GM19351 (cell line): ENCODE results near the gene NEK8.
A peak's percentile ranks its signal among the peaks of the same experiment; 100 is the strongest.

ENCODE experiments used
- ATAC-seq: cut with Tn5 transposase; IDR thresholded peaks from one replicate; pipeline ENCODE4 v1.9.1; 2021; ENCODE audit warnings: mild to moderate bottlenecking, moderate library complexity; ENCODE audit not compliant: unreplicated experiment

Gene NEK8

DNA sequence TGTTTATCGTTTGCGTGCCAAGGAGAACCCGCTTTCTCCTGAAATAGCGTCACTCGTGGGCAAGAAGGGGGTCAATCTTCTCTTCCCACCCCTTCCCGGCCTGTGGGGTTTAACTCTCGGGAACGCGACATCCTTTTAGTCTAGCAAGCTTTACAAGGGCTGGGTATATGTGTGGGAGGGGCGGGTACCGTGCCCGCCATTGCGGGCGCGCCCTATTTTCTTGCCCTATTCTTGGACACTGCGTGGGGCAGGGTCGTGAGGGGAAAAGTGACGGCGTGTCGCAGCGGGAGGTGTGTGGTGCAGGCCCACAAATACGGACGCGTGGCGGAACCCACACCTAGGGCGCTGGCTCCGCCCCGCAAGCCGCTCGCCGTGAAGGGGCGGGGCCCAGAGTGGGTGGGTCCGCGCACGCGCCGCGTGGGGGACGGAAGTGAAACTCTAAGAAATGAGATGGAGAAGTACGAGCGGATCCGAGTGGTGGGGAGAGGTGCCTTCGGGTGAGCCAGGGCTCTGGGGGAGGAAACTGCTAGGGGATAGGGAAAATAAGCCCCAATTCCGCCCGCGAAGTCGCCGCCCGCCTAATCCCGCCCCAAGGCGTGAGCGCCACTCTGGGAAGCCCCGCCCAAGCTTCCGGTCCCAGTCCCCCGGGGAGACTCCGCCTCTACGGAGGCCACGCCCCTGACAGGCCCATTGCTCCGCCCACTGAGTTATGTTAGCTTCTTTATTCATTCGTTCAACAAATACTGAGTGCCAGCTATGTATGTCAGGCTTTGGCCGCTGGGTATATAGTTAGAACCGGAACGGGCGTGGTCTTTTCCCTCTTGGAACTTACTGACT, at the start of gene NEK8:
TSS of gene NEK8 (plus strand) at position 425 of the 837 bp plus-strand sequence. CDS start at position 451, 26 bp downstream.
- ATAC-seq, result peak; percentile 34

DNA sequence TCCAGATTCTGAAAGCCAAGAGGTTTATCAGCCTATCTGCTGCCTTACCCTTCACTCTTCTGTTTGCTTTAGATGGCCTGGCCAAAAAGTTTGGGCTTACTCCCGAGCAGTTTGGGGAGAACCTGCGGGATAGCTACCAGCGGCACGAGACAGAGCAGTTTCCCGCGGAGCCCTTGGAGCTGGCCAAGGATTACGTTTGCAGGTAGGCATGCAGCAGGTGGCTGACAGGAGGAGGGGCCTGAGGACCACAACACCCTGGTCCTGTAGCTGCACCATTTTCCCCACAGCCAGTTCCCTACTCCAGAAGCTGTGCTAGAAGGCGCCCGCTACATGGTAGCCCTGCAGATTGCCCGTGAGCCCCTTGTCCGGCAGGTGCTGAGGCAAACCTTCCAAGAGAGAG, 45.9 kb upstream of the NEK8 start:
- ATAC-seq, result no peak

DNA sequence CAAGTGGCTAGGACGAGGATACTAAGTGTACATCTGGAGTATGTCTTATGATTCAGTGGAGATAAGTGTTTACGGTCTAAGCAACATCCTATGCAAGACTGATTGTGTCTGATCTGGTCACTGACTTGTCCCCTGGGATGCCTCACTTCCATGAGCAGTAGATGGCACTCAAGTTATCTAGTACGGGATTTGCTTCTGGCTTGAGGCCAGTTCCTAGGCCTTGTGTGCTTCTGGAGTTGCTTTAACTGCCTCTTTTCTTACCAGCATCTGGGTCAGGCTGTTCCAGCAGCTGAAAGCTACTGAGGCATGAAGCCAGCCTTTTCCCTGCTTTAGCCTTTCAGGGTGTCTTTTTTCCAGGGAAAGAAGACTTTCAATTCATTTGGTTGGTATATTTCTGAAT, 43.6 kb upstream of the NEK8 start:
- no peak for ATAC-seq

DNA sequence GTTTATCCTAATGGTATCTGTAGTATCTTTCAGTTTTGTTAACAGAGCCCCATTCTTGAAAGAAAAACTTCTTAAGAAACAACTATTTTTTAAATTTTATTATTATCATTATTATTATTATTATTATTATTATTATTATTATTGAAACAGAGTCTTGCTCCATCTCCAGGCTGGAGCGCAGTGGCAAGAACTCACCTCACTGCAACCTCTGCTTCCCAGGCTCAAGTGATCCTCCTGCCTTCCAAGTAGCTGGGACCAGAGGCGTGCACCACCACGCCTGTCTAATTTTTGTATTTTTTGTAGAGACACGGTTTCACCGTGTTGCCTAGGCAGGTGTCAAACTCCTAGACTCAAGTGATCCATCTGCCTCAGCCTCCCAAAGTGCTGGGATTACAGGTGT, 43.2 kb upstream of the NEK8 start:
- no peak for ATAC-seq

DNA sequence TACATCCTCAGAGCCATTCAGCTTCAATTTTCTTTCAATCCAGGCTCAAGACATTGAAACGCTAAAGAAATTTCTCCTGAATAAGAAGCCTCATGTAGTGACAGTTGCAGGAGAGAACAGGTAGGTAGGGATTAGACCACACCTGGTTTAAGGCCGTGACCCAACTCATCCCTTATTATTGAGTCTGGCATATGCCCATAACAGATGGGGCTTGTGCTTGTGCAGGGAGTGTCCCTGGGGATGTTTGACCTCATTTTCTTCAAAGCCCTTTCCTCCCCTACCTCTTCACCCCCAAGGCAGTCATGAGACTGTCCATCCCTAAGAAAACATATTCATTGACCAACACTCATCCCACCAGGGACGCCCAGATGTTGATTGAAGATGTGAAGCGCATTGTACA, 42.3 kb upstream of the NEK8 start:
- ATAC-seq, result no peak

DNA sequence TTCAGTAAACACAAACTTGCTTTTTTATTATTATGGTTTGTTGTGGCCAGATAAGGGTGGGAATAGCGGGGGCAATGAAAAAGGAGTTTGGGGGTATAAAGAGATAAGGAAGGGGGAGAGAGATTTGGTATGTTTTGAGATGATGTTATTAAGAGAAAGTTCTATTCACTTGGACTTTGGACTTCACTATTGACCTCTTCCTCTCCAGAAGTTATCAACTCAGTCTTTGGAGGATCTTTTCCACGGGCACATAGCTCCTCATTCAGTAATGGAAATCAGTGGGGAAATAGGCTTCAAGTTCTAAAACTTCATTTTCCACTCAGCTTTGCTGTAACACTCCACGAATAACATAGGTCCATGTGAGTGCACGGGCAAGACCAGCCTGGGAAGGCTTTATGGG, 40.1 kb upstream of the NEK8 start:
- no peak for ATAC-seq

DNA sequence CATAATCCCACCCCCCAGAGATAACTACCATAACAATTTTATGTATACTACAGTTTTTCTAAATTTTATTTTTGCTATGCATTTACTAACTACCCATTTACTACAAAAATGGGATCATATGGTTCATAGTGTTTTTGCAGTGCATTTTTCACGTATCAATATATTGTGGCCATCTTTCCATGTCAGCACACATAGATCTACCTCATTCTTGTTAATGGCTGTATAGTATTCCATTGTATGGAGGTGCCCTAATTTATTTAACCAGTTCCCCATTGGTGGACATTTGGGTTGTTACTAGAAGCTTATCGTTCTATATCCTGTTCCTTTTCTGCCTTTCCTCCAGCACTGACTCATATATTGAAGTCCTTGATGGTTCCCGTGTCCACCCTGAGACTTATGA, 39.6 kb upstream of the NEK8 start:
- ATAC-seq, result no peak

DNA sequence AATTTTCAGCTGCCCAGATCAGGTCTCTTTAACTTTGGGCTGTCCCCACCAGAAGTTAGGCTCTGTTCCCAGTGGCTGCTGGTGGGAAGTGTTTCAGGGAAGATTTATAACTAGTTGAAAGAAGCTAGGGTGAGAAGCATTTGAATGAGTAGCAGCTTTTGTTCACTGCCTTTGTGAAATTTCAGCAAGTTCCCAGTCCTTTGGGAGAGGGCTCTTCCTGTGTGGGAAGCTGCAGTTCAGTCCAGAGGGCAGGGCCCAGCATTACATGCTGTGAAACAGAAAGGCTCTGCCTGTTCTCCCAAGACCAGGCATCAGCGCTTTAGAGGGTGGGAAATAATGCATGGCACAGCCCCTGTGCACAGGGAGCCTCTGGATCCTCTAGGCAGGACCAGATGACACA, 34.7 kb upstream of the NEK8 start:
- no peak for ATAC-seq

DNA sequence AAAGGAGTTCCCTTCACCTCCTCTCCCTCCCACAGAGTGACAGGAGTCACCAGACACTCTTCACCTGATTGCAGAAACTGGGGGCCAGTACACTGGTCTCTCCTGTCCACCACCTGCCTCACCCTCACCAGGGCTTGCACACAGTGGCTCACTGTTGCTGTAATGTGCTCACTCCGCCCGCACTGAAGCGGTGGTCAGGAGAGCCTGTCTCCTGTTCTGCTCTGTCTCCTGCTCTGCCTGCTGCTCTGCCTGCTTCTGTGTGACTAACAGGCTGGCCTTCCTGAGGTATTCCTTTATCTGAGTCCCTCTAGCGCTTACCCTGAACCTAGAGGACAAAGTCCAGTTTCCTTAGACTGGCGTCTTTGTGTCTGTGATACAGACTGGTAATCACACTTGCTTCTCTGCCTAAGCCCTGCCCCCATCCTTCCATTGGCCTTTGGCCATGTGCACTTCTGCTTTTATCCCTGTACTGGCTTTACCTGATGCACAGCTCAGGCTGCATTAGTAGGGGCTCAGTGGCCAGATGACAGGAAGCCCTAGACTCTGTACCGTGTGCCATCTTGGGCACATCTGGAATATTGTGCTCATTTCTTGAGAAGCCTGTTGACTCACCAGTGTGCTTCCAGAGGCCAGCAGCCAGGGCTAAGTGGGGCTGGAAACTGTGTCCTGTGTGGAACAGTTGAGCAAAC, 30.2 kb upstream of the NEK8 start:
- no peak for ATAC-seq

DNA sequence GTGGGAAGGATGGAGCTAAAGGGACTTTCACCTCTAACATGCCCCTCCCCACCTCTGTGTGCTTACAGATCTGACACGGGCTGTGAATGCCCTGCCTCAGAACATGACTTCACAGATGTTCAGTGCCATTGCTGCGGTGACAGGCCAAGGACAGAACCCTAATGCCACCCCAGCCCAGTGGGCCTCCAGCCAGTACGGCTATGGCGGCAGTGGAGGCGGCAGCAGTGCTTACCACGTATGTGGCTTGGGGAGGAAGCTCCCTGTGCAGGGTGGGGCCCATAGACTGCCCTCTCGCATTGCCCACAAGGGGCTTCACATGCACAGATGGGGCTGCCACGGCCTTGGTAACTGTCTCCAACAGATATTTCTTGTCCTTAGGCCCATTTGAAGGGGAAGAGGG, 28.3 kb upstream of the NEK8 start:
- no peak for ATAC-seq

DNA sequence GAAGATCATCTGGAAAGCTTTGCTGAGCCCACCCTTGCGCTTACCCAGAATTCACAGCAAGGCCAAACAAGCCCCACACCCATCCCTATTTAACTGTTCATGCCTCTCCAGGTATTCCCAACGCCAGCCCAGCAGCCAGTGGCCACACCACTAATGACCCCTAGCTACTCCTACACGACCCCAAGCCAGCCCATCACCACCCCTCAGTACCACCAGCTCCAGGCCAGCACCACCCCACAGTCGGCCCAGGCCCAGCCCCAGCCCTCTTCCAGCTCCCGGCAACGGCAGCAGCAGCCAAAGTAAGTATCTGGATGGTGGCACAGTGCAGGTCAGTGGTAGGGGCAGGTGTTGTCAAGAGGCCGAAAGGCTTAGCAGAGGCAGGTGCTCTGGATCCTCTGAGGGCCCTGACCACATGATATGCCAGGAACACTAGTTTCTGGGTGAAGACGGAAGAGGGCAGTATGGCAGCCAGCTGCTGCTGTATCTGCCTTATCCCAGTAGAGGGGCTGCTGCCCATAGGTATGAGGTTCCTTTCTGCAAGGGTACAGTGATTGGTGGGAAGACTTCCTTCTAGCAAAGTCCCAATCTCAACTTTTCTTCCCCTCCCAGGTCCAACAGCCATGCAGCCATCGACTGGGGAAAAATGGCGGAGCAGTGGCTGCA, 27.6 kb upstream of the NEK8 start:
- ATAC-seq, result no peak

DNA sequence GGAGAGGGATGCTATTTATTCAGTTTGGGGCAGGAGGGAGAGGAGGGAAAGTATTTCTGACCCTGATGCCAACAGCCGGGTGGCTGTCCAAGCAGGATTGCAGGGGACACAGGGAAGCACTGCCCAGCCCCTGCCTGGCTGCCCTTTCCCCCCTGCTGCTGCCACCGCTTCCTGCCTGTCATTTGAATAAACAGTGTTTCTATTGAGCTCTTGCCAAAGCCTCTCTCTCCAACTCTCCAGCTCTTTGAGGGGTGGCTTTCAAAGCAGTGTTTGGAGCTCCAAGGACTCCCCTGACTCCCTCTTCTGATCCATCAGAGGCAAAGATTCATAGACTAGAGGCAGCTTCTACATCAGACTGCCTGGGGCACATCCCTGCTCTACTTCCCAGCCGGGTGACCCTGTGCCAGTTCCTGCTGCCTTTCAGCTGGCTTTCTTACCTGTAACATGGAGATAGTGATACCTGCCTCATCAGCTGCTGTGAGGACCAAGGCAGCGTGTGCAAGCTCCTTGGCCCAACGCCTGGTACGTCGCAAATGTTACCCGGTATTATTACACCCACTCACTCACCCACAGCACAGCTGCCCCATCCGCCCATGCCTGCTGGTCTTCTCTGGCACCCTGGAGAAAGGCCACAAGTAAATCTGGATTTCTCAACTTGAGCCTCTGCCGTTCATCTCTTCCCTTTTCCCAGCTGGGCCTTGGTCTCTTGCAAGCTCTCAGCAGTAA, 26.4 kb upstream of the NEK8 start:
- no peak for ATAC-seq

DNA sequence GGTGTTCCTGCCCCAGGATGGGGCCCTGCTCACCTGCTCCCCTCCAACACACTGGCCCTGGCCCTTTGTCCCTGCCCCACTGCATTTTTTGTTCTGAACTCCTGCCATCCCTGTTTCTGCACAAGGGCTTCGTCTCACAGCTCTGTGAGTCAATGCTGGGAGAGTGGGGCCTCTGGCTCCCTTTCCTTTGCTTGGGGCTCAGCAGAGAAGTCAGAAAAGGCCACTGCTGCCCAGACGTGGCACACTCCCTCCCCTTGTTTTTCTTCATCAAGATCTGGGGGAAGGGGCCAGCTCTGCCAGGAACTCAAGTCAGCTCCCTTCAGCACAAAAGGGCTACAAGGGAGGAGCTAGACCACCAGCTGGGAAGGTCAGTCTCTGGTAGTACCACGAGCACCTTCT, 25.8 kb upstream of the NEK8 start:
- no peak for ATAC-seq

DNA sequence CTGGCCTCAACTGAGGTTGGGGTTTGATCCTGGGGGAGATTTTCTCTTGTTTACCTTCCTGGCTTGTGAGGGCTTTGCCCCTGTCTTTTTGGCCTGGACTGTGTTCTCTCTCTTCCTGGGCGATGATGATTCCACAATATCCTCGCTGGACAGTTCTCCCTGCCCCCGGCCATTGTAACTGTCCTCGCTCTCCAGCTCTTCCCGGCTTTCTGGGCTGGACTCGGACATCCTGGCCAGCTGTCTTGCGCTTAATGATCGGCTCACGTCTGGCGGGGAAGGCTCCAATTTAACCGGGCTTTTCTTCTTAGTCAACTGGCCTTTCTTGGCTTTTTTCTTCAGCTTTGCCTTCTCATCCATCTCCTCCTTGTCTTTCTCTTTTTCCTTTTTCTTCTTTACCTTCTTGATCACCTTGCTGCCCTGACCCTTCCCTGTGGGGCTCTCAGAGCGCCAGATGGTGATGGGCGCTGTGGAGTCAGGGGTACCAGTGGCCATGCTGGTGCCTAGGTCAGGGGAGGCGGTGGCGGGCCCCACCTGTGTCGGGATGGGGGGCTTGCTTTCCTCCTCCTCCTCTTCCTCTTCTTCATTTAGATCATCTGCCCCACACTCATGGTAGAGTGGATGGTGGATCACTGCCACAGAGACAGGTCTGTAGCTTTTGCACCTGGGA, 24.9 kb upstream of the NEK8 start:
- no peak for ATAC-seq

DNA sequence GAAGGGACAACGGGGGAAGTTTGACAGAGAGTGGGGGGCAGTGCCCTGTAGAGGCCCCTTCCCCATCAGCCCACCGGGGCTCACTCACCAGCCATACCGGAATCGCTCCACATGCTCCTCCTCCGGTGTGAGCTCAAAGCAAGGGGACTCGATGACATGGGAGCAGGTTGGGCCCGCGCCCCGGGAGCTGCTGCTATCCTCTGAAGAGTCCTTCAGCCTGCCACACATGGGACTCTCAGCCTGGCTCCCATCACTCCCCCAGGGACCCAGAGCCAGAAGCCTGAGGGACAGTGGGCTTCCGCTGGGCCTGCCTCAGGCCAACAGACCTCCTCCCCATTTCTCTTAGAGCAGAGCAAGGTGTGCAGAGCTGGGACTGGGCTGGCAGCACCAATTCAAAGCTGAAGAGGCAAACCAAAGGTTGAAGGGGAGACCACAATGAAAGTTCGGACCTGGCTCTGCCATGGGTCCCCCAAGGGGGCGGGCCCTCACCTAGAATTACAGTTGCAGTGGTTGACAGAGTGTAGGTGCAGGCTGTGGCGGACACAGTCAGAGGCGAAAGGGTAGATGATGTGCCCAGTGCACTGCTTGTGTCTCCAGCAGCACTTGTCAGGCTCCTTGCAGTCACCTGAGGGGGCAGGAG, 24.2 kb upstream of the NEK8 start:
- ATAC-seq, result no peak

DNA sequence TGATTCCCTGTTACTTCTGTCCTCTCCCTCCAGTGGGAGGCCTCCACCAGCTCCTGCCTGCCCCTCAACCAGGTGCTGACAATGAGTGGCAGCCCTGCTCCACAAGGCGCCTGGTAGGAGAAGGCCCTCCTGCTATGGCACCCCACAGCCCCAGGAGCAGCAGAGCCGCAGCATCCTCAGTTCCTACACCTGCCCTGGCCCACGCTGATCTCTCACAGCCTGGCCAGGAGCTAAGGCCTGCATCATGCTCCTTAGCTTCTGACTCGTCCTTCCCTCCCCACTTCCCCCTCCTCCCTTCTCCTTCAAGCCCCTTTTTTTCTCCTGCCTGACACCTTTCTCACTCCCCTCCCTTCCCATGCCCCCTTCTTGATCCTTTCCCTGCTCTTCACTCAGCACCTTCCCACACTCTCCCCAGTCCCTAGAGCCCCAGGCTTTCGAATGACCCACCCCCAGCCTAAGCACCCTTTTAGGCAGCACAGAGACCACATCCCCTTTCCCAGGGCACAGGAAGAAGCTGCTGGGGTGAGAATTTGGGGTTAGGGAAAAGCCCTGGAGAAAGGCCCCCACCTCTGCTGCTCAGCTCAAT, 23.4 kb upstream of the NEK8 start:
- no peak for ATAC-seq

DNA sequence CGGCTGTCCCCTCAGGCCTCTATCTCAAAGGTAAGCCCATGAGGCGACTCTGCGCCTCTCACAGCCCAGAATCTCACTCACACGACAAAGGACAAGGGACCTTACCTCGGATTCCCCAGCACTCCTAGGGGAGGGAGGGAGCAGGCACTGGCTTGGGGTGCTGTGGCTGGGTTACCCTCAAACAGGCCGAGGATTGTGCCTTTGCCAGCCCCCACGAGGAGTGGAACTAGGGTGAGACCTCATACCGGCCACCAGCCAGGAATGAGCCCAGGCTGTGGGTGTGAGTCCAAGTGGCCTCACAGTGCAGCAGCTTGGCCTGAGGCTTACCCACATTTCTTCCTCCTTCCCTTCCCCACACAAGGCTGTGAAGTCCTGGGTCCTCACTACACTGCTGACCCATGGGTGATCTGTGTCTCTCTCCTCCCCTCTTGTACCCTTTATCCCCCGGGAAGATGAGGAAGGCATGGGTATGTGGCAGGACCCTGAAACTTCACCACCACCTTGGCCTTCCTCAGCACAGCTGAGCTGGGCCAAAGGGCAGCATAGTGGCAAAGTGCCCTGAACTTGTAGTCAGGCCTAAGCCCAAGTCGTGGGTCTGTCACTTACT, 22.8 kb upstream of the NEK8 start:
- no peak for ATAC-seq

DNA sequence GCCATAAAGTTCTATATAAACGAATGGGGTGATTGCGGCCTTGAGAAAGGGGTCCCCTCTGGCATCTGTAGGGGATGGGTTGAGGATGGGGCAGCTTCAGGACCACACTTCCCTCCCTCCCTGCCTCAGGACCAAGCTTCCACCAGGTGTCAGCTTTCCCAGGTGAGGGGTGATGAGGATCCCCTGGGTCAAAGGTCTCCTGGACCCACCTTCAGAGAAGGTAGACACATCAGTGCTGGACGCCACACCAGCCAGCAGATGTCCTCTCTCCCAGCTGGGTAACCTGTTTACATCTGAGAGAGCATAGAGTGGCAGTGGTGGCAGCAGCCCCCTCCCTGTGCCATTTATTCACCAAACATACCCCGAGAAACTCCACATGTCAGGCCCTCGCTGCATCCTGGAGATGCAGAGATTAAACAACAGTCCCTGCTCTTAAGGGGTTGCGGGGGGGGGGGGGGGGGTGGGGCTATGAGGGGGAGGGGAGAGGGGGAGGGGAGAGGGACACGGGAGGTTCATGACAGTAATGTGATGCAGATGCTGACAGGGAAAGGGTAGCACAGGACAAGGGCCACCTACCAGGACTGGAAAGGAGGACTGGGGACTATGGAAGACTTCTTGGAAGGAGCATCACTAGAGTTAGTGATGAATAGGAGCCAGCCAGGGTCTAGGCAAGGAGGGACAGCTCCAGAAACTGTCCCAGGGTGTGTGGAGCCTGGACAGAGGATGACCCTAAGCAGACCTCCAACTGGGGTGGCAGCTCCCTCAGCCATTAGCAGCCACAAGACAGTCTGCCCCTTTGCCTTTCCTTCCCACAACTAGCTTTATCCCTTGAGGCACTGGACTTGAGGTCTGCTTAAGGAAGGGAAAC, 21.9 kb upstream of the NEK8 start:
- no peak for ATAC-seq

DNA sequence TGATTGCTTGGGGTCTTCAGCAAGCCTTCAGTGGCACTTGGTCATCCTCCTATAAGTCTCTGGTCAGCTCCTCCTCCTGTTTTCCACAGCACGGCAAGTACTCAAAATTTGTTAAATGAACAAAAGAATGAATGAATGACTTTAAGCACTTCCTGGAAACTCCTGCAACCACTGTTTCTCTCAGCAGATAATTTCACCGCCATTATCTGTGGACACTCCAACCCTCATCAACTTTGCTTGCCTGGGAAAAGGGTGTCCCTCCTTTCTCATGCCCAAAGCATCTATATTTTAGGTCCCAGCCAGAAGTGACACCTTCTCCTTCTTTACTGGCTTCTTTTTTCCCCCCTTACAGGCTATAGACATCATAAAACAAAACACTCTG, 21.3 kb upstream of the NEK8 start:
- no peak for ATAC-seq
